Coronary artery (tissue), 2 donors: ENCODE measurements around the gene CSAD.

Source experiments
- DNase-seq: peaks from one replicate; pipeline ENCODE4 v3.0.0-alpha.2; 2017; ENCODE audit warnings: low spot score
- H3K27ac ChIP-seq, 2 donors: fragments of 200-600 bp; sonication (generic); one replicate each; pipeline ENCODE4 v1.5.1; 2016 to 2019
- H3K4me3 ChIP-seq: fragments of 200-600 bp; sonication (generic); 2 replicates; pipeline ENCODE4 v1.5.1; 2016; ENCODE audit warnings: mild to moderate bottlenecking, moderate library complexity
- TF ChIP-seq, protein P1 (sequence below): fragments of 200-600 bp; sonication (generic); IDR thresholded peaks from one replicate; pipeline ENCODE4 v1.5.1; 2019; ENCODE audit warnings: antibody characterized with exemption

The CSAD gene

DNA sequence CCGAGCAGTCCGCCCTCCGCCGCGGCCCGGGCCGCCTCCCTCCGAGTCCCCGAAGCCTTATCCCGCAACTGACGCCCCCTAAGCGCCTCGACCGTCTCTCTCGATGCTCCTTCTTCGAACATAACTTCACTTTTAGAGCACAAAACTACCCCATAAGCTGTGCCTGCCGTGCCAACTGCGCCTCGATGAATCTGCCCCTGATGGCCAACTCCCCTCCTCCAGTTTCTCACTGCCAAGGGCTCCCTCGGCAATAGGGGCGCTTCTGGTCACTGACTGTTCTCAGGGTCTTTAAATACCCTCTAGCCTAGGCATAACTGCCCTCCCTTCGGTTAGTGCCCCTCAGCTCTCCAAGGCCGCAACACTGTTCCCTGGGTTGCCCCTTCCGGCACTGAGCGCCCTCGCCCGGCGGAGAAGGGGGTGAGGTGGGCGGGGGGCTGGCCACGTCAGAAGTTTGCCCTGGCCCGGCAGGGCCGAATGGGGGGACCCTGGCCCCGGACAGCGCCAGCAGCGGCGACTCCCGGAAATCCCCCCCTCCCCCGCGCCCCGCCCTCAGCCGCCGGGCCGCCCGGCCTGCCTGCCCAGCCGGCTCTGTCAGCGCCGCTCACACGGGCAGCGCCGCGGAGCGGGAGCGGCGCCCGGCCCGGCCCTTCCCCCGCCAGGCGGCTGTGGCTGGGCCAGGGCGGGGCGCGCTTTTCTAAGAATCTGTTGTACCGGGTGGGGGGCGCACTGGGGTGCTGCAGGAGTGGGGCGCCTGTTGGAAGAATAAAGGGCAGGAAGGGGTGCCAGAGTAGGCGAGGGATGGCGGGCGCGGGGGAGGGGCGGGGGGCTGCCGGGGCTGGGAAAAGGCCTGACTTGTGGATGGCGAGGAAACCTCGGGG lies 40.7 kb upstream of the CSAD start:
- peak; percentile 87 for DNase-seq
- TF ChIP-seq, protein P1, sequence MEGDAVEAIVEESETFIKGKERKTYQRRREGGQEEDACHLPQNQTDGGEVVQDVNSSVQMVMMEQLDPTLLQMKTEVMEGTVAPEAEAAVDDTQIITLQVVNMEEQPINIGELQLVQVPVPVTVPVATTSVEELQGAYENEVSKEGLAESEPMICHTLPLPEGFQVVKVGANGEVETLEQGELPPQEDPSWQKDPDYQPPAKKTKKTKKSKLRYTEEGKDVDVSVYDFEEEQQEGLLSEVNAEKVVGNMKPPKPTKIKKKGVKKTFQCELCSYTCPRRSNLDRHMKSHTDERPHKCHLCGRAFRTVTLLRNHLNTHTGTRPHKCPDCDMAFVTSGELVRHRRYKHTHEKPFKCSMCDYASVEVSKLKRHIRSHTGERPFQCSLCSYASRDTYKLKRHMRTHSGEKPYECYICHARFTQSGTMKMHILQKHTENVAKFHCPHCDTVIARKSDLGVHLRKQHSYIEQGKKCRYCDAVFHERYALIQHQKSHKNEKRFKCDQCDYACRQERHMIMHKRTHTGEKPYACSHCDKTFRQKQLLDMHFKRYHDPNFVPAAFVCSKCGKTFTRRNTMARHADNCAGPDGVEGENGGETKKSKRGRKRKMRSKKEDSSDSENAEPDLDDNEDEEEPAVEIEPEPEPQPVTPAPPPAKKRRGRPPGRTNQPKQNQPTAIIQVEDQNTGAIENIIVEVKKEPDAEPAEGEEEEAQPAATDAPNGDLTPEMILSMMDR, result no peak
- Histone ChIP-seq H3K4me3 (peak overlapping the region; percentile 90), H3K27ac (peak overlapping the region; percentile 93 to 97)

DNA sequence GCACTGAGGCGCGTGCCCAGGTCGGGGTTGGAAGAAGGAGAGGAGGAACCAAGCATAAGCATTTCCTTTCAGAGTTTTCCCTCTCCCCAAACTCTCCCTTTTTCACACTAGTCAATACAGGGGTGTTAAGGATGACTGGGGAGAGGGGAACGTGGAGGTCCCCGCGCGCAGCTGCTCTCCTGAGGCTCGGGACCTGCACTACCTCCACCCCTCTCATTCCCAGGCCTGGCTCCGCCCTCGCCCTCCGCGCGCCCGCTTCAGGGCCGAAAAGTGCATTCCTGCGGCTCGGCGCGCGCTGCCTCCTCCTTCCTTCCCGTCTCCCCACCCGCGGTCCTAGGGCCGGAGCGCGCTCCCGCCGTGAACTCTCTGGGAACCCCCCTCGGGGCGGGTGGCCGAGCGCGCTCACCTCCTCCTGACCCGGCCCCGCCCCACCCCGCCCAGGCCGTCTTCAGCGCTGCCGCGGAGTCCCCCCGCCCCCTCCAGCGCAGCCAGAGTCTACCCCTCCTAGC lies 40.0 kb upstream of the CSAD start:
- TF ChIP-seq, protein P1, result no peak

DNA sequence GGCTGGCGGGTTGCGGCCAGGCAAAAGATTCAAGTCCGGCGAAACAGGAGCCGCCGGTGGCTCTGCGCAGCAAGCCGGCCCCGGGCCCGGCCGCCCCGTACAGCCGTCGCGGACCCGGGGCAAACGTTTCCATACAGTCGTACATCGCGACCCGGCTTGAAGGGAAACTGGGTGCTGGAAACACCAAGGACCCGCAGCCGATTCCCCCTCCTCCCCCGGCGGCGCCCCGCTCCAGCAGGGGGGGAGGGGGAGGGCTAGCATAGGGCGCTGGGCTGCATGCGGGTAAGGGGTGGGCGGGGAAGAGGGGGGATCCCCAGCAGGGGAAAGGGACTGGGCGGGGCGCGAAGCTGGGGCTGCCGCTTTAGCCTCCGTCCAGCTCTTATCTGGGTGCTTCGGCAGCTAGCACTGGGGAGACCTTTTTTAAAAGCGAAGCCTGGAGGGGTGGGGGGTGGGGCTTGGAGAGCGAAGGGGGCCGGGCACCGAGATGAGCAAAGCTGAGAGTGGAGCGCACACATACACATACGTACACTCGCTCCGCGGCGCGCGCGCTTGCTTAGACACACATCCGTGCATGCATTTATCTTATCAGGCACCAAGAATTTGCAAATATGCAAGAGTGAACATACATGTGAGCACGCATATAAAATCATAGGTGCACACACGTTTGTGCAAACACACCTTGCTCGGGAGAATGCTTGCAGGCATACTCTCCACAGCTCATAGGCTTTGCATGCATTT lies 39.4 kb upstream of the CSAD start:
- no peak for DNase-seq
- TF ChIP-seq, protein P1, result no peak
- Histone ChIP-seq H3K27ac (peak overlapping the region; percentile 93 to 97), H3K4me3 (peak overlapping the region; percentile 90)

More for the DNA sequence above, 40.0 kb upstream of the CSAD start:
- DNase-seq, result peak; percentile 94
- H3K27ac ChIP-seq, result peak overlapping the region; percentile 93 to 97
- H3K4me3 ChIP-seq, result peak overlapping the region; percentile 90

DNA sequence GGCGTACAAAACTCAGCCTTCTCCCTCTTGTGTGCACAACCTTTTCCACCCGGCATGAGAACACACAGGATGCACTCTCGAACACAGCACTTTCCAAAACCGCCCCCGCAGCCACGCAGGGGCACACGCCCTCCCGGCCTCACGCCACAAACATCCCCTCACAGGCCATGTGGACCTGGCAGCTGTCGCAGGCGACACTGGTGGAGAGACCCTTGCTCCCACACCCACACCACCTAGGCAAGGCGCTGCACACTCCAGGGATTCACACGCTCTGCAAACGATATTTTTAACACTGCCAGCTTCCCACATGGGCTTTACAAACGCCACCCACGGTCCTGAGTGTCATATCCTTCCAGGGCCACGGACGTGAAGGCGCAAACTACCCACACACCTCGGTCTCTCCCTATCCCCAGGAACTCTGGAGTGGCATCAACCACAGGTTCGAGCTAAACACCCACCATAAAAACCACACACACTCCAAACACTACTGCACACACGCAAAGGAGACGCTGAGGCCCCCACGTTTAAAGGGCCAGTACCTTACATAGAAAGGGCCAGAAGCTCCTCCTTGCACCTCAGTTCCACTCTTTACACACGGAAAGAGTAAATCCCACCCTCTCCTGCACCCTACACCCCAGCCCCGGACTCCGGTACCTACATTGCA lies 38.7 kb upstream of the CSAD start:
- DNase-seq, result no peak

DNA sequence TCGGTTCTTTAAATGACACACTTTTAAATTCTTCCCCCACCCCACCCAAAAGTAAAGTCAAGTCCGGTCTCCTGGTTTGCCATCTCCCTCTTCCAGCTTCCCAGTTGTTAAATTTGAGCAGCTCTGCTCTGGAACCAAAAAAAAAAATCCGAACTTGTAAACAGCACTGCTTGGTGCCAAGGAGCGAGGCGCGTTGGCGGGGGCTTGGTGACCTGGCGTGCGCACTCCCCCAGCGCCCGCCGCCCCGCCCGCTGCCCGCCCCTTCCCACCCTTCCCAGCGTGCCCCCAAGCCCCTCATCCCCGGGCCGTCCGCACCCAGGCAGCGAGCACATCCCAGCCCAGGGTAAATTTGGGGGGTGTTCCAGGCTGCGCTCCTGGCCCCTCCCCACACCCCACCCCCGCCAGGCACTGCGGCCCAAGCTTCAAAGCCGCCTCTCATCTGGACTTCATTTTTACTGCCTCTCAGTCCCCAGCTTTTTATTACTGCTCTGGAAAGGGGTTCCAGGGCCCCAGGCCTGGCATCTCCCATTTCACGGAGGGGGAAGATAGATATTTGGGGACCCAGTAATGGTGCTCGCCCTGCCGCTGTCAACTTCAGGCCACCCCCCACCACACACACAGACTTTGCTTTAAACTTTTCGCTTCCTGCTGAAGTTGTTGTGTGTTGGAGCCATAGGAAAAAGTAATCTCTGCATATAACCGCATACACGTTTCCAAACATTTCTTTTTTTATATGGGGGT lies 38.0 kb upstream of the CSAD start:
- Histone ChIP-seq H3K27ac (peak overlapping the region; percentile 74 to 93), H3K4me3 (peak overlapping the region; percentile 90)
- TF ChIP-seq, protein P1, result no peak
- DNase-seq, result no peak

More for the DNA sequence above, 38.7 kb upstream of the CSAD start:
- H3K27ac ChIP-seq, result peak overlapping the region; percentile 74 to 93
- peak overlapping the region; percentile 90 for H3K4me3 ChIP-seq
- TF ChIP-seq, protein P1, result no peak

DNA sequence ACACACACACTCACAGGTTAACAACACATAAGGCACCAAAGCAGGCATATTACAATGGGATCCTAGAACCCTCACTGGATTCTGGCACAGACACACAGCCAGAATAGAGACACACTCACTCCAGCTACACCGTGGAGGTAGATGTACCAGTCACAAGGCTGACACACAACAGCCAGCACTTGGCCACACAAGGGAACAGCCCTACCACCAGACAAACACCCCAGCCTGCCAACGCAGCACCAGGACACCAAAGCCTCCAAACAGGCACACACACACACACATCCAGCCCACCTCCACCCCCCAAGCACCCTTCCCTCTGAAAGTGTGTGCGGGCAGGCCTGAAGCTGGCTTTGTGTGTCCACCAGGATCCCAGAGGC lies 37.2 kb upstream of the CSAD start:
- Histone ChIP-seq H3K27ac (peak overlapping the region; percentile 74 to 93), H3K4me3 (peak overlapping the region; percentile 90)
- TF ChIP-seq, protein P1, result no peak
- no peak for DNase-seq
